HL-60 (cell line): ENCODE results near the gene MICU2.

Experiments used
- CTCF ChIP-seq: IDR thresholded peaks from one replicate; pipeline ENCODE4 v1.5.1; 2011; ENCODE audit warnings: low read length, control low read depth, inconsistent platforms; ENCODE audit not compliant: insufficient read depth
- POLR2AphosphoS5 ChIP-seq: IDR thresholded peaks from 2 replicates; pipeline ENCODE4 v1.6.1; 2012; ENCODE audit warnings: low read depth

DNA sequence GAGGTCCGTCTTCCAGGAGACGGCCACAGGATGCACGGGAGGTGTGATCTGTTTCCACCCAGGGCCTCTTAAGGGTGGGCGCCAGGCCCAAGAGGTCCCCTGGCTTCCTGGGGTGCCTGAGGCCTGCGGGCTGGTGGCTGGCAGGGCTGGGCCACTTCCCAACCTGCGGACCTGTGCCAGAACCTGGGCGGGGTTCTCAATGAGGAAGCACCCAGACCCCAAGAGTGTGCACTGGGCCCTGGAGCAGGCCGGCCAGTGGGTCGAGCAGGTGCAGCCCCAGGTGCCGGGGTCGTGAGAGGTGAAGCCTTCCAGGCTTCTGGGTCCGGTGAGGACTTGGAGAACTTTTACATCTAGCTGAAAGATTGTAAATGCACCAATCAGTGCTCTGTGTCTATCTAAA, 6.7 kb upstream of the MICU2 start:
- no peak for TF ChIP-seq CTCF
- no peak for TF ChIP-seq POLR2AphosphoS5
